ENCODE results near the gene EPB41.
"Not testable (repeated sequence)": the region's sequence is repeated elsewhere in the genome, so short reads cannot be mapped to it uniquely, and the experiment has no call there.

Gene EPB41

GRCh38 chr1:28935293-28935692 lies 20.9 kb downstream of the EPB41 start:
- H3K4me3 ChIP-seq: no peak overlapping the region
- H3K27ac ChIP-seq: no peak overlapping the region
- no peak for DNase-seq (ENCODE audit: low spot score)
- TF ChIP-seq CTCF (IDR thresholded peaks at IDR 0.05): no peak

- DNase-seq (ENCODE audit: low spot score): no peak
- Histone ChIP-seq H3K4me3 (no peak overlapping the region), H3K27ac (no peak overlapping the region)
- TF ChIP-seq CTCF (IDR thresholded peaks at IDR 0.05): no peak
These were observed 21.7 kb downstream of the EPB41 start for GRCh38 chr1:28936094-28936493.

GRCh38 chr1:28936528-28936927 lies 22.2 kb downstream of the EPB41 start:
- no peak for DNase-seq (ENCODE audit: low spot score)
- Histone ChIP-seq H3K27ac (no peak overlapping the region), H3K4me3 (no peak overlapping the region)
- no peak for TF ChIP-seq CTCF (IDR thresholded peaks at IDR 0.05)

GRCh38 chr1:28943581-28943980 lies 29.2 kb downstream of the EPB41 start:
- not testable (repeated sequence) for H3K4me3 ChIP-seq; DNase-seq (ENCODE audit: low spot score); H3K27ac ChIP-seq

GRCh38 chr1:28950006-28950405 lies 35.6 kb downstream of the EPB41 start:
- no peak for TF ChIP-seq CTCF (IDR thresholded peaks at IDR 0.05)
- Histone ChIP-seq H3K27ac (no peak overlapping the region), H3K4me3 (no peak overlapping the region)
- no peak for DNase-seq (ENCODE audit: low spot score)

- Histone ChIP-seq H3K4me3 (no peak overlapping the region), H3K27ac (no peak overlapping the region)
- no peak for DNase-seq (ENCODE audit: low spot score)
- TF ChIP-seq CTCF (IDR thresholded peaks at IDR 0.05): no peak
These were observed 36.1 kb downstream of the EPB41 start for GRCh38 chr1:28950449-28950848.

- DNase-seq (ENCODE audit: low spot score): no peak
- H3K27ac ChIP-seq: no peak overlapping the region
- TF ChIP-seq CTCF (IDR thresholded peaks at IDR 0.05): no peak
- H3K4me3 ChIP-seq: no peak overlapping the region
These were observed 39.9 kb downstream of the EPB41 start for GRCh38 chr1:28954126-28954726.

- TF ChIP-seq CTCF (IDR thresholded peaks at IDR 0.05): no peak
- no peak for DNase-seq (ENCODE audit: low spot score)
- H3K4me3 ChIP-seq: no peak overlapping the region
- no peak overlapping the region for H3K27ac ChIP-seq
These were observed 41.7 kb downstream of the EPB41 start for GRCh38 chr1:28956038-28956464.

GRCh38 chr1:28962114-28962831 lies 47.9 kb downstream of the EPB41 start:
- DNase-seq (ENCODE audit: low spot score); H3K4me3 ChIP-seq; H3K27ac ChIP-seq: not testable (repeated sequence)

Measured in coronary artery (tissue), 2 donors.